Sigmoid colon (tissue), 7 donors: ENCODE data around the gene PCBP3. TPM values are rescaled to one million over a fixed set of nuclear protein-coding genes. Genes with fewer than 3 reads are reported as not detected.

ENCODE experiments used
- DNase-seq: peaks from one replicate; pipeline ENCODE4 v3.0.0-alpha.2; 2019
- H3K27ac ChIP-seq, 4 donors: fragments of 200-600 bp; sonication (generic); one replicate each; pipeline ENCODE4 v1.5.1; 2016 to 2019; ENCODE audit warnings: mild to moderate bottlenecking in 1 of 4
- H3K27me3 ChIP-seq, 3 donors: fragments of 200-600 bp; sonication (generic); one replicate each; pipeline ENCODE4 v1.5.1; 2019; ENCODE audit warnings: mild to moderate bottlenecking in 1 of 3
- H3K36me3 ChIP-seq, 4 donors: fragments of 200-600 bp; sonication (generic); one replicate each; pipeline ENCODE4 v1.5.1; 2016 to 2019
- H3K4me1 ChIP-seq, 4 donors: fragments of 200-600 bp; sonication (generic); one replicate each; pipeline ENCODE4 v1.5.1; 2017 to 2019
- H3K4me3 ChIP-seq, 4 donors: fragments of 200-600 bp; sonication (generic); one replicate each; pipeline ENCODE4 v1.5.1; 2017 to 2019; ENCODE audit warnings: mild to moderate bottlenecking in 2 of 4, moderate library complexity in 1 of 4
- H3K9me3 ChIP-seq, 4 donors: fragments of 200-600 bp in 3 of 4; sonication (generic) in 3 of 4; one replicate each; pipeline versions ENCODE4 v1.5.1 to v1.6.1; 2013 to 2019
- EP300 ChIP-seq, 4 donors: sonication (generic); formaldehyde crosslinking; IDR thresholded peaks; one replicate each; pipeline ENCODE4 v1.6.1; 2017; ENCODE audit warnings: antibody characterized with exemption in 4 of 4
- POLR2A ChIP-seq, 2 donors: fragments of 450-650 bp; IDR thresholded peaks; one replicate each; pipeline ENCODE4 v1.6.1; 2016; ENCODE audit warnings: antibody characterized with exemption in 2 of 2, mild to moderate bottlenecking in 2 of 2, moderate library complexity in 2 of 2
- POLR2AphosphoS5 ChIP-seq, 4 donors: sonication (generic); formaldehyde crosslinking; IDR thresholded peaks; one replicate each; pipeline ENCODE4 v1.6.1; 2017; ENCODE audit warnings: antibody characterized with exemption in 4 of 4
- WGBS, 2 donors: extraction: QIAGEN DNeasy Blood & Tissue Kit; methylation state at CpG; one replicate each; pipeline ENCODE4 v1.1.7; 2013; 5-methylcytosine and 5-hydroxymethylcytosine counted together
- intact Hi-C: fragments of 100-400 bp; cut with DNase I; formaldehyde crosslinking; loops from one replicate; pipeline ENCODE4 v1.15.1; 2023
- polyA plus RNA-seq, 3 donors: library from polyadenylated mRNA; stranded (reverse); fragments of 200-250 nt; gene quantifications; one replicate each; pipeline ENCODE4 v1.2.3, GENCODE V29; 2013
- total RNA-seq, 4 donors: library from RNA; depleted of rRNA; stranded (reverse); fragments of >200 nt; gene quantifications; one replicate each; pipeline ENCODE4 v1.1.0, GENCODE V29; 2016
- TF ChIP-seq, protein P1 (sequence below), 4 experiments: fragments of 450-650 bp in 3 of 4; fragments of 200-600 bp in 1 of 4; IDR thresholded peaks; one replicate each; pipeline ENCODE4 v1.5.1; 2016 to 2019; ENCODE audit warnings: antibody characterized with exemption in 4 of 4, mild to moderate bottlenecking in 3 of 4, moderate library complexity in 2 of 4
- donor health status: healthy with polysubstance abuse.
- donor health status: Bipolar disorder and iron deficiency.
- donor health status: healthy.

Gene PCBP3
- total and polyA plus RNA-seq, 7 donors = 1.2 to 21.3 (median 8.2) TPM

DNA sequence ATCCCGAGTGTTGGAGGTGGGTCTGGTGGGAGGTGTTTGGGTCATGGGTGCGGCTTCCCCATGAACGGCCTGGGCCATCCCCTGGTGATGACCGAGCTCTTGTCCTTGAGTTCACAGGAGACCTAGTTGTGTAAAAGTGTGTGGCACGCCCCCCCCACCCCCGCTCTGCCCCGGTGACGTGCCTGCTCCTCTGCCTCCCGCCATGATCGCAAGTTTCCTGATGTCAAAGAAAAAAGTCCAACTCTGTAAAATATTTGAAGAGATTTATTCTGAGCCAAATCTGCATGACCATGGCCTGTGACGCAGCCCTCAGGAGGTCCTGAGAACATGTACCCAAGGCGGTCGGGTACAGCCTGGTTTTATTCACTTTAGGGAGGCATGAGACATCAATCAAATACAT is 212.9 kb downstream of the PCBP3 start:
- no peaks in the 10 kb centered on the region for H3K9me3 ChIP-seq
- H3K27me3 ChIP-seq = no peaks in the 10 kb centered on the region
- DNase-seq = no peak
- TF ChIP-seq, protein P1, sequence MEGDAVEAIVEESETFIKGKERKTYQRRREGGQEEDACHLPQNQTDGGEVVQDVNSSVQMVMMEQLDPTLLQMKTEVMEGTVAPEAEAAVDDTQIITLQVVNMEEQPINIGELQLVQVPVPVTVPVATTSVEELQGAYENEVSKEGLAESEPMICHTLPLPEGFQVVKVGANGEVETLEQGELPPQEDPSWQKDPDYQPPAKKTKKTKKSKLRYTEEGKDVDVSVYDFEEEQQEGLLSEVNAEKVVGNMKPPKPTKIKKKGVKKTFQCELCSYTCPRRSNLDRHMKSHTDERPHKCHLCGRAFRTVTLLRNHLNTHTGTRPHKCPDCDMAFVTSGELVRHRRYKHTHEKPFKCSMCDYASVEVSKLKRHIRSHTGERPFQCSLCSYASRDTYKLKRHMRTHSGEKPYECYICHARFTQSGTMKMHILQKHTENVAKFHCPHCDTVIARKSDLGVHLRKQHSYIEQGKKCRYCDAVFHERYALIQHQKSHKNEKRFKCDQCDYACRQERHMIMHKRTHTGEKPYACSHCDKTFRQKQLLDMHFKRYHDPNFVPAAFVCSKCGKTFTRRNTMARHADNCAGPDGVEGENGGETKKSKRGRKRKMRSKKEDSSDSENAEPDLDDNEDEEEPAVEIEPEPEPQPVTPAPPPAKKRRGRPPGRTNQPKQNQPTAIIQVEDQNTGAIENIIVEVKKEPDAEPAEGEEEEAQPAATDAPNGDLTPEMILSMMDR (IDR thresholded peaks at IDR 0.05) = no peak
- TF ChIP-seq POLR2AphosphoS5 (IDR thresholded peaks at IDR 0.05) (no peak), EP300 (IDR thresholded peaks at IDR 0.05) (no peak), POLR2A (IDR thresholded peaks at IDR 0.05) (no peak)
- 89 to 93% methylated on average over 13 of the region's 13 CpGs for WGBS, 2 donors
- intact Hi-C loops = no loop called here
- H3K4me1 ChIP-seq = no peaks in the 10 kb centered on the region
- no peak overlapping the region for H3K4me3 ChIP-seq
- H3K27ac ChIP-seq = no peak overlapping the region
- no peaks in the 10 kb centered on the region for H3K36me3 ChIP-seq

DNA sequence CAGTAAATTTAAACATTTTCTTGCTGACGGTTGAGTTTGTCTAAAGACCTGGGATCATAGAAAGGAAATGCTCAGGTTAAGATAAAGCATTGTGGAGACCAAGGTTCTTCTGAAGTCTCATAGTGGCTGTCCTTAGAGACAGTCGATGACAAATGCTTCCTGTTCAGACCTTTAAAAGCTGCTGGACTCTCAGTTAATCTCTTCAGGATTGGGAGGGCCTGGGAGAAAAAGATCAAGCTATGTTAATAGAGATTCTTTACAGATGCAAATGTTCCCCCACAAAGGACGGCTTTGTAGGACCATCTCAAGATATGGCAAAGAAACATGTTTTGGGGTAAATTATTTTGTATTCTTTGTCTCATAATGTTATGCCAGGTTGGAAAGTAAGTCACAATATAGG is 213.4 kb downstream of the PCBP3 start:
- Histone ChIP-seq H3K9me3 (no peaks in the 10 kb centered on the region), H3K36me3 (no peaks in the 10 kb centered on the region), H3K27ac (no peak overlapping the region), H3K4me3 (no peak overlapping the region), H3K27me3 (no peaks in the 10 kb centered on the region), H3K4me1 (no peaks in the 10 kb centered on the region)
- intact Hi-C loops = no loop called here
- WGBS, 2 donors = 82 to 84% methylated on average over 3 of the region's 3 CpGs
- TF ChIP-seq POLR2AphosphoS5 (IDR thresholded peaks at IDR 0.05) = no peak
- DNase-seq = no peak

DNA sequence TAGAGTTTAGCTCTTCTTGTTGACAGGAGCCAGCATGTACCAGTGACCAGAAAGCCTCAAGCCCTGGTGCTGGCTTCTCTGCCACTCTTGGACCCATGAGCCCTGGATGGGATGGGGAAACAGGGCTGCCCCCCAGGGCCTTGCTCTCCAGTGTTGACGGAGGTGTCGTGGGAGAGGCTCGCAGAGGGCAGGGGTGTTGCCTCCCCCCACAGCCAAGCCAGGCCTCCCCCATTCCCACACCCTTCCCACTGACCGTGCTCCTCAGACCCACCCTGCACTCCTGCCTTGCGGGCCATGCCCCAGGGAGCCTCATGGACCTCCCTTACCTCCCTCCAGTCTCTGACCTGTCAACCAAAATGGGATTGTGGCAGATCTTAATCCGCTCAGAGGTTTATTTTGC is 214.2 kb downstream of the PCBP3 start:
- Histone ChIP-seq H3K27me3 (no peaks in the 10 kb centered on the region), H3K27ac (no peak overlapping the region), H3K36me3 (no peaks in the 10 kb centered on the region), H3K4me1 (no peaks in the 10 kb centered on the region), H3K4me3 (no peak overlapping the region), H3K9me3 (no peaks in the 10 kb centered on the region)
- TF ChIP-seq, protein P1 (IDR thresholded peaks at IDR 0.05) = no peak
- no peak for TF ChIP-seq EP300 (IDR thresholded peaks at IDR 0.05)
- intact Hi-C loops = no loop called here
- 84 to 92% methylated on average over 6 of the region's 6 CpGs for WGBS, 2 donors
- no peak for DNase-seq

DNA sequence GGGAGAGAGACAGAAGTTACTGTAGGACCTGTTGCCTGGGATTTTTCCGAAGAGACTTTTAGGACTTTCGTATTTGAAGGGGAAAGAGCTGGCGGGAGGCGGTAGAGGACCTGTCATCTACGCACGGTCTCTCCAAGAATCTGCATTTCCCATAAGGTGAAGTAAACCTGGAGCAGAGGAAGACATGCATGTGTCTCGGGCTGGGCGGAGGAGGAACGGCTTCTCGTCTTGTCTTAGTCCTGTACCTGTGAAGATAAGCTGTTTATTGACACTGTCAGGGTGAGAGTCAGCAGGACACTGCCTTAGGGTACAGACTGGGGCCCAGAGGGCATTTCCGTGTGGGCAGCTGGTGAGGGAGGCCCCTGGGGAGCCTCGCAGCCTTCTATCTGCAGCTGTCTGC is 214.7 kb downstream of the PCBP3 start:
- H3K36me3 ChIP-seq = no peaks in the 10 kb centered on the region
- no peaks in the 10 kb centered on the region for H3K9me3 ChIP-seq
- TF ChIP-seq POLR2AphosphoS5 (IDR thresholded peaks at IDR 0.05) (no peak), POLR2A (IDR thresholded peaks at IDR 0.05) (no peak), EP300 (IDR thresholded peaks at IDR 0.05) (no peak)
- TF ChIP-seq, protein P1 (IDR thresholded peaks at IDR 0.05) = no peak
- H3K4me1 ChIP-seq = no peaks in the 10 kb centered on the region
- H3K4me3 ChIP-seq = no peak overlapping the region
- H3K27ac ChIP-seq = no peak overlapping the region
- 90 to 93% methylated on average over 12 of the region's 12 CpGs for WGBS, 2 donors
- DNase-seq = no peak
- intact Hi-C loops = no loop called here
- H3K27me3 ChIP-seq = no peaks in the 10 kb centered on the region

DNA sequence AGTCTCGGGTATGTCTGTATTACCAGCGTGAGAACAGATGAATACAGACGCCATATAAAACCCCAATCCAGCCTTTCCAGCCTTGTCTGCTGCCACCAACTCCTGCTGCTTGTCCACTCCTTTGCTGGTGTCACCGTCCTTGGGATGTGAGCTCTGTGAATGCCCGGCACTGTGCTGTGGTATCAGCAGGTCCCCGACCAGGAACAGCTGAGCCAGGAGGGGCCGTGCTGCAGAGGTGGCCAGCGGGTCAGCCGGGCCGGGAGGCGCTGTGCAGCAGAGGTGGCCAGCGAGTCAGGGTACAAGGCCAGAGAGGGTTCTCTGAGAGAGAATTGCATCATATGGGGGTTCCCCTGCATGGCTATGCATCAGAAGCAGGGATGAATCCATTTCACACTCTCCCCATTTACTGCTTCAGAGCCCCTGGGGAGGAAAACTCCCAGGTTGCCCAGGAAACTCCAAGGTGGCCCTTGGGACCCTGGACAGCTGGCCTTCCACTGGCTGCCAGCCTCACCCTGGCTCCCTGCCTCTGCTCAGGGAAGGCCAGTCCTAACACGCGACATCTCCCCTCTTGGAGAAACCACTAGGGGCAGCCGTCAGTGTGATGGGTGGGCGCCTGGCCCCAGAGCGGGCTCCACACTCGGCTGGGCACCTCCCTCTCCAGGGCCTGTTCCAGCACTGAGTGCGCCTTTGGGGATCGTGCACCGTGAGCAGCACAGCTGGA is 215.7 kb downstream of the PCBP3 start:
- TF ChIP-seq EP300 (IDR thresholded peaks at IDR 0.05) = no peak
- TF ChIP-seq POLR2AphosphoS5 (IDR thresholded peaks at IDR 0.05) = no peak
- TF ChIP-seq, protein P1 (IDR thresholded peaks at IDR 0.05) = no peak
- TF ChIP-seq POLR2A (IDR thresholded peaks at IDR 0.05) = no peak
- Histone ChIP-seq H3K27me3 (no peaks in the 10 kb centered on the region), H3K9me3 (no peaks in the 10 kb centered on the region), H3K4me3 (no peak overlapping the region), H3K36me3 (no peaks in the 10 kb centered on the region), H3K27ac (no peak overlapping the region), H3K4me1 (no peaks in the 10 kb centered on the region)
- no peak for DNase-seq
- intact Hi-C loops = no loop called here
- WGBS, 2 donors = 92 to 94% methylated on average over 21 of the region's 21 CpGs
